Uterus (tissue), 4 donors: ENCODE measurements around the gene ARPP19. TPM values are rescaled to one million over a fixed set of nuclear protein-coding genes. Genes with fewer than 3 reads are reported as not detected.
"Not testable (repeated sequence)": the region's sequence is repeated elsewhere in the genome, so short reads cannot be mapped to it uniquely, and the experiment has no call there.

Experiments used
- DNase-seq, 2 donors: peaks; one replicate each; pipeline ENCODE4 v3.0.0-alpha.2; 2019 to 2020
- H3K27ac ChIP-seq, 2 donors: fragments of 200-600 bp; sonication (generic); 1 replicate in 1 of 2; 2 replicates in 1 of 2; pipeline ENCODE4 v1.5.1; 2016 to 2018
- H3K27me3 ChIP-seq, 2 donors: fragments of 200-600 bp; sonication (generic); one replicate each; pipeline ENCODE4 v1.5.1; 2018 to 2019; ENCODE audit warnings: control low read depth in 1 of 2
- H3K36me3 ChIP-seq, 2 donors: fragments of 200-600 bp; sonication (generic); one replicate each; pipeline ENCODE4 v1.5.1; 2019; ENCODE audit warnings: control low read depth in 1 of 2
- H3K4me1 ChIP-seq, 2 donors: fragments of 200-600 bp; sonication (generic); one replicate each; pipeline ENCODE4 v1.5.1; 2018 to 2019; ENCODE audit warnings: control low read depth in 1 of 2
- H3K4me3 ChIP-seq, 2 donors: fragments of 200-600 bp; sonication (generic); 1 replicate in 1 of 2; 2 replicates in 1 of 2; pipeline ENCODE4 v1.5.1; 2018 to 2019; ENCODE audit warnings: mild to moderate bottlenecking in 1 of 2
- H3K9me3 ChIP-seq, 2 donors: fragments of 200-600 bp; sonication (generic); one replicate each; pipeline ENCODE4 v1.5.1; 2019; ENCODE audit warnings: control low read depth in 1 of 2
- CTCF ChIP-seq, 4 experiments: fragments of 200-600 bp in 2 of 4; fragments of 450-650 bp in 2 of 4; sonication (generic) in 2 of 4; IDR thresholded peaks; one replicate each; pipeline ENCODE4 v1.5.1; 2016 to 2019; ENCODE audit warnings: antibody characterized with exemption in 4 of 4, mild to moderate bottlenecking in 2 of 4, moderate library complexity in 1 of 4
- POLR2A ChIP-seq, 2 donors: fragments of 450-650 bp; IDR thresholded peaks; one replicate each; pipeline ENCODE4 v1.6.1; 2016; ENCODE audit warnings: antibody characterized with exemption in 2 of 2, mild to moderate bottlenecking in 1 of 2, moderate library complexity in 1 of 2
- intact Hi-C: fragments of 100-400 bp; cut with DNase I; formaldehyde crosslinking; loops from one replicate; pipeline ENCODE4 v1.15.1; 2023; ENCODE audit warnings: low total_unique reads
- total RNA-seq, 4 donors: library from RNA; depleted of rRNA in 3 of 4; stranded (reverse); fragments of >200 nt in 3 of 4; gene quantifications; one replicate each; pipeline versions ENCODE4 v1.1.0 to v1.2.4, GENCODE V29; 2014 to 2023
- donor health status: DM: yes; HTN: yes; CAD: no.

ARPP19 gene
- total RNA-seq, 4 donors from 2014 or later = 45.3 to 250 (median 129) TPM

DNA sequence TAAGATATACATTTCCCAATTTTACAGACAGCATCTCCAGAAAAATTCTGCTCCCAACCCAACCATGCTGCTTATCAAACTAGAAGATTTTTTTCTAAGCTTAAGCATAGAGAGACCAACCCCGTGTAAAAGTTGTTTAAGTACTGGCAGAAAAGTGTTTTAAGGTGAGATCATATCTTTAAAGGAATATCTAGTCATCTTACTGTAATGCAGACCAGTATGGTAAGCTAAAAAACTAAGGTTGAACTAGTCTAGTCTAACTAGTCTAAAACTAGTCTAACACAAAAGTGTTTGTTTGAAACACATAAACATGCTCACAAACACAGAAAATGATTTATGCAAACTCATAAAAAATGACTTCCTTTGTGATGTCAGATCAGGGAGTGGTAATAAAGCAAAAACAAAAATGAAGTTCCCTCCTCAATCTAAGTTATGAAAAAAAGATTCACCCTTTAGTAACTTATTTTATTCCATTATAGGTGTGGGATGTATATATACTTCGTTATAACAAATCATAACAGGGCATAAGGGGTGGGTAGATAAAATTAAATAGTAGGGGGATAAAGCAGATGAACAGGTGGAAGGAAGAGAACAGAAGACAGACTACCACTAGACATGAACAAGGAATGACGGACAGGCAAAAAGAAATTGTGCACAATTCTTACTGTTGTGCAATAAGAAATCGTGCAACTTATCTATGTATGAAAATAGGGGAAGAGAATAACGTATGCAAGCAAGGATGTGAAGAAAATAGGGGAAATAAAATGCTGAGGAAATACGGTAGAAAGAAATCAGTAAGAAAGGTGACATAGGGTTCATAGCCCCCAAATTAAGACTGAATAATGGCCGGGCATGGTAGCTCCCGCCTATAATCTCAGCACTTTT lies 50.1 kb downstream of the ARPP19 start:
- intact Hi-C loops = no loop called here
- TF ChIP-seq POLR2A (IDR thresholded peaks at IDR 0.05) = no peak
- no peak for TF ChIP-seq CTCF (IDR thresholded peaks at IDR 0.05)
- no peak for DNase-seq
- Histone ChIP-seq H3K4me3 (no peak overlapping the region), H3K9me3 (no peaks in the 10 kb centered on the region), H3K36me3 (no peaks in the 10 kb centered on the region), H3K27ac (no peak overlapping the region), H3K4me1 (no peaks in the 10 kb centered on the region), H3K27me3 (no peaks in the 10 kb centered on the region)

DNA sequence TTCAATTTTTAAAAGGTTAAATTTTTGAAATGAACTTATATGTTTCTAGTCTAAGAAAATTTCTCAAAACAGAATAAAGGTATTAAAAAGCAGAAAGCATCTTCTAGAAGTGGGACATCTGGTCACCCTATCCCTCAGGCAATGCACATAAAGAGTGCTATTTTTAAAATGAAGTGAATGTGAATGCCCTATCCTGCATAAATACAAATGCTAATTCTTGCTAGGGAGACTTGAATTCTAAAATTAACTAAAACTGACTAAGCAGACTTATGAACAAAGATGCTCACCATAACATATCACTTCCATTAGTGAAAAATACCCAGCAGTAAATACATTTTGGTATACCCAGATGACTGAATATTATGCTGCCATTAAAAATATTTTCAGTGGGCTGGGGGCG lies 51.8 kb downstream of the ARPP19 start:
- intact Hi-C loops = no loop called here
- no peaks in the 10 kb centered on the region for H3K27me3 ChIP-seq
- no peaks in the 10 kb centered on the region for H3K4me1 ChIP-seq
- DNase-seq = no peak
- H3K4me3 ChIP-seq = no peak overlapping the region
- H3K36me3 ChIP-seq = no peaks in the 10 kb centered on the region
- TF ChIP-seq POLR2A (IDR thresholded peaks at IDR 0.05) (no peak), CTCF (IDR thresholded peaks at IDR 0.05) (no peak)
- no peaks in the 10 kb centered on the region for H3K9me3 ChIP-seq
- H3K27ac ChIP-seq = no peak overlapping the region

DNA sequence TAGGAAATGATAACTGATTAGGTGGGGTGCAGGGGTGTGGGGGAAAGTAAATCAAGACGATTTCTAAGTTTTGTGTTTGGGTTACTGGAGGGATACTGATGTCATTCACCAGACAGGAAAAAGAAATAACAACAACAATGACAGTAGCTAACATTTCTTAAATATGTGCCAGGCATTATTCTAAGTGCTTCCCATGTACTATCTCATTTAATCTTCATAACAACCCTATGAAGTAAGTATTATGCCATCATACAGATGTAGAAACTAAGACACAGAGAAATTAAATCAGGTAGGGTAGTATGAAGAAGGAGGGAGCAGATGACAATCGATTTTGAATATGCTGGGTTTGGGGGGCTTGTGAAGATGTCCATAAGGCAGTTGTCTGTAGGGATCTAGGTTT lies 53.5 kb downstream of the ARPP19 start:
- Histone ChIP-seq H3K9me3 (no peaks in the 10 kb centered on the region), H3K36me3 (no peaks in the 10 kb centered on the region), H3K4me1 (no peaks in the 10 kb centered on the region), H3K27ac (no peak overlapping the region), H3K27me3 (no peaks in the 10 kb centered on the region), H3K4me3 (no peak overlapping the region)
- TF ChIP-seq POLR2A (IDR thresholded peaks at IDR 0.05) (no peak), CTCF (IDR thresholded peaks at IDR 0.05) (no peak)
- intact Hi-C loops = no loop called here
- DNase-seq = no peak

GRCh38 chr15:52514482-52514881 lies 54.3 kb downstream of the ARPP19 start:
- Histone ChIP-seq H3K27ac (no peak overlapping the region), H3K36me3 (no peaks in the 10 kb centered on the region), H3K4me1 (no peaks in the 10 kb centered on the region), H3K9me3 (no peaks in the 10 kb centered on the region), H3K27me3 (no peaks in the 10 kb centered on the region), H3K4me3 (no peak overlapping the region)
- intact Hi-C loops = no loop called here
- no peak for TF ChIP-seq CTCF (IDR thresholded peaks at IDR 0.05)
- TF ChIP-seq POLR2A (IDR thresholded peaks at IDR 0.05) = no peak
- no peak for DNase-seq

DNA sequence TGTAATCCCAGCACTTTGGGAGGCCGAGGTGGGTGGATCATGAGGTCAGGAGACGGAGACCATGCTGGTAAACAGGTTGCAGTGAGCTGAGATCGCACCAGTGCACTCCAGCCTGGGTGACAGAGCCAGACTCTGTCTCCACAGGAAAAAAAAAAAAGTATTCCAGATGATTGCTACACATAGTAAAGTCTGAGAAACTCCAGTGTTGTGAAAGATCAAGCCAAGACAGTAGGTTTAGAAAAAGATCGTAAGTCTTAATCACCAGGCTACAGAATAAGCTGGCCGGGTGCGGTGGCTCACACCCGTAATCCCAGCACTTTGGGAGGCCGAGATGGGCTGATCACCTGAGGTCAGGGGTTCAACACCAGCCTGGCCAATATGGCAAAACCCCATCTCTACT lies 56.0 kb downstream of the ARPP19 start:
- intact Hi-C loops, H3K27me3 ChIP-seq, H3K4me1 ChIP-seq, H3K27ac ChIP-seq, H3K36me3 ChIP-seq, DNase-seq, H3K9me3 ChIP-seq, H3K4me3 ChIP-seq: not testable (repeated sequence)
